Activated CD4-positive, alpha-beta T cell treated with anti-CD3 and anti-CD28 coated beads, Interleukin-2, Interleukin-4, amounts not matched to agents 100 ng/mL and 50 ng/mL, durations not matched to agents 16 hours and 8 hours (primary cell): ENCODE measurements around the gene TMSB15A.
"Not testable (repeated sequence)": the region's sequence is repeated elsewhere in the genome, so short reads cannot be mapped to it uniquely, and the experiment has no call there.

Experiments used
- DNase-seq: peaks from one replicate; pipeline ENCODE4 v3.0.0-alpha.2; 2020; ENCODE audit warnings: low spot score

Gene TMSB15A

DNA sequence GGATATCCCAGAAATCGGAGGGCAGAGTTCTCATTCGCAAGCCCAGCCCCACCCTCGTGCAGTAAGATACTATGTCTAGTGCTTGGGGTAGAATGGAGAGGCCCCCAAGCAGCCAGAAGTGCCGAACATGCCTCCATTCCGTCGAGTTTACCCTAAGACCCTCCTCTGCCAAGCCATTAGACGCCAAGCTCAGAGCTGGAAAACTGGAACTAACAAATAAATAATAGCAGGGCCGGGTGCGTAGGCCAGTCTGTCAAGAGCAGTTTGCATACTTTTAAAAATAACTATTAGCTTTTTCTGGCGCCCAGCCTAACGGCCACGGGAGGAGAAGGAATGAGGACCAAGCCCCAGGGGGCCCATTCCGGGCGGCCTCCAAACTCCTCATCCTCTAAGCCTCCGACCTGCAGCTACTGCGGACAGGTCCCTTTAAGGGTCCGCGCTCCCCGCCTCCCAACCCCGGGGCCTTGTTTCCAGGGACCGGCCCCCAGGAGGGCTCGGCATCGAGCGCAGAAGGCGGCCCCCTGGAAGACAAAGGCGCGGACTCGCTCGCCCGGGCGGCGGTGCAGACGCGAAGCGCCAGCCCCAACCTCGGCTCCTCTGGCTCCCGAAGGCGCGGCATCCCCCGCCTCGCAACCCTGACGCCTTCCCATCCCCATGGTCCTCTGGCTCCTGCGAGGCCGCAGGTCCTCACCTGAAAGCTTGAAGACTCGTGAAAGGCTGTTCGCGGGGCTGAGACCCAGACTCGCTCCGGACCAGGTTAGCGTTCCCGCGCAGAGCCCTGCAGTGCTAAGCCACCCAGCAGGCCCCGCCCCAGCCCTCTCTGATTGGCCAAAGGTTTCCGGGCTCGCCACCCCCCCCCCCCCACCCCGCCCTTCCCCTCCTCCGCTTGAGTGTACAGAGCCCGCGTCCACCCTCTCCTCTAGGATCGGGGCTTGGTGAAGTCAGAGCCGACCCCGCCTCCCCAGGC lies at the start of gene TMSB15A:
Gene TMSB15A (minus strand): TSS at position 765 of the 967 bp plus-strand sequence.
- DNase-seq: peak; percentile 27

- DNase-seq: no peak
These were observed 44.0 kb upstream of the TMSB15A start for GRCh38 chrX:102560423-102561068.

DNA sequence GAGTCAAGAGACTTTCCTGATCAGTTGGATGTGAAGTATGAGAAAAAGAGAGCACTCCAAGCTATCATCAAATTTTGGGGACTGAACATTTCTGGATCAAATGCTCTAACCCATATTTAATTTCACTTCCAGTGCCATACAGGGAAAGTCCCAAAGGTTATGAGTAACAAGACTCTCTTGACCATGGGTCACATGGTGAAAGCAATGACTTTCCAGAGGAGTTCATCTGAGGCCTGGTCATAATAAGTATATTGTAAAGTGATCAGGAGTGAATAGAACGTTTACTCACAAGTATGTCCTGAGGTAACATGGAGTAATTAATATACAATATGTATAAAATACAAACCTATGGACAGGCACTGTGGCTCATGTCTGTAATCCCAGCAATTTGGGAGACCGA lies 42.1 kb upstream of the TMSB15A start:
- DNase-seq: no peak

- DNase-seq: no peak
These were observed 31.7 kb upstream of the TMSB15A start for GRCh38 chrX:102548231-102548630.

GRCh38 chrX:102546828-102547493 lies 30.4 kb upstream of the TMSB15A start:
- peak; percentile 4 for DNase-seq

GRCh38 chrX:102546175-102546574 lies 29.6 kb upstream of the TMSB15A start:
- not testable (repeated sequence) for DNase-seq

GRCh38 chrX:102535958-102536357 lies 19.4 kb upstream of the TMSB15A start:
- no peak for DNase-seq

- DNase-seq: peak; percentile 1
These were observed 787 bp upstream of the TMSB15A start for GRCh38 chrX:102517326-102517725.

GRCh38 chrX:102514536-102514935 lies 2.0 kb downstream of the TMSB15A start:
- DNase-seq: no peak

DNA sequence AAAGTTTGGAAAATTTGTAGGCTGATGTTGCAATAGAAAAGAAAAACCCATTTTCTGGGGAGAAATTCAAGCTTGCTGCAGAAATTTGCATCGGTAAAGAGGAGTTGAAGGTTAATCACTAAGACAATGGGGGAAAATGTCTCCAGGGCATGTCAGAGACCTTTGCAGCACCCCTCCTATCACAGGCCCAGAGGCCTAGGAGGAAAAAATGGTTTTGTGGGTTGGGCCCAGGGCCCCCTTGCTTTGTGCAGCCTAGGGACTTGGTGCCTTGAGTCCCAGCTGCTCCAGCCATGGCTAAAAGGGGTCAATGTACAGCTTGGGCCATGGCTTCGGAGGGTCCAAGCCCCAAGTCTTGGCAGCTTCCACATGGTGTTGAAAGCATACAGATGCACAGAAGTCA lies 17.8 kb downstream of the TMSB15A start:
- no peak for DNase-seq

DNA sequence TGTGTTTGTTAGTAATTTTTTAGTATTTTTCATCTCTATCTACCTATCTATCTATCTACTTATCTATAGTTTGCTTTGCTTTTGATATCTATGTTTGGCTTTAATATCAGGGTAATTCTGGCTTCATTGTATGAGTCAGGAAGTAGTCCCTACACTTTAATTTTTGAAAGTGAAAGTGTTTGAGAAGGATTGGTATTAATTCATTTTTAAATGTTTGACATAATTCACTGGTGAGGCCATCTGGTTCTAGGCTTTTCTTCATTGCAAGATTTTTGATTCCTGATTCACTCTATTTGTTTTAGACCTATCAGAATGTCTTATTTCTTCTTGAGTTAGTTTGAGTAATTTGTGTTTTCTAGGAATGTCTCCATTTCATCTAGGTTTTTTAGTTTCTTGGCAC lies 24.8 kb downstream of the TMSB15A start:
- no peak for DNase-seq

DNA sequence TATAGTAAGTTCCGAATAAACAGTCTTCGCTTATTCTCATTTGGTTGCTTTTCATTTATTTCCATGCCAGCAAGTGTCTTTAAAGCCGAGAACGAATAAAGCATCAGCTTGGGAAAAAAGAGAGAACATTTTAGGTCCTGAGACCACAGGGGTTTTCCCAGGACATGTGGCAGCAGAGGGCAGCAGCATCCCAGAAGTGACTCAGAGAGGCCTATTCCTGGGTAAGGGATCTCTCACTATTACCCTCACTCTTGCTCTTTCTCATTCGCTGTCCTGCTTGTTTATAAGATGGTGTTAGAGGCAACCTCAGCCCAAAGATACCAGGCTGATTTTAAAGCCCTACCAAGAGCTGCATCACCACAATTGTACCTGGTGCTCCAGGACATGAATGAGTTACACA lies 37.8 kb downstream of the TMSB15A start:
- not testable (repeated sequence) for DNase-seq

GRCh38 chrX:102471762-102472220 lies 44.7 kb downstream of the TMSB15A start, which contains the start of gene TCP11X2:
Gene TCP11X2 (minus strand): TSS chrX:102471812.
- not testable (repeated sequence) for DNase-seq

- not testable (repeated sequence) for DNase-seq
These were observed 46.3 kb downstream of the TMSB15A start for GRCh38 chrX:102470215-102470614.
